ENCODE measurements around the gene SESN1.
"Not testable (repeated sequence)": the region's sequence is repeated elsewhere in the genome, so short reads cannot be mapped to it uniquely, and the experiment has no call there.

The SESN1 gene

DNA sequence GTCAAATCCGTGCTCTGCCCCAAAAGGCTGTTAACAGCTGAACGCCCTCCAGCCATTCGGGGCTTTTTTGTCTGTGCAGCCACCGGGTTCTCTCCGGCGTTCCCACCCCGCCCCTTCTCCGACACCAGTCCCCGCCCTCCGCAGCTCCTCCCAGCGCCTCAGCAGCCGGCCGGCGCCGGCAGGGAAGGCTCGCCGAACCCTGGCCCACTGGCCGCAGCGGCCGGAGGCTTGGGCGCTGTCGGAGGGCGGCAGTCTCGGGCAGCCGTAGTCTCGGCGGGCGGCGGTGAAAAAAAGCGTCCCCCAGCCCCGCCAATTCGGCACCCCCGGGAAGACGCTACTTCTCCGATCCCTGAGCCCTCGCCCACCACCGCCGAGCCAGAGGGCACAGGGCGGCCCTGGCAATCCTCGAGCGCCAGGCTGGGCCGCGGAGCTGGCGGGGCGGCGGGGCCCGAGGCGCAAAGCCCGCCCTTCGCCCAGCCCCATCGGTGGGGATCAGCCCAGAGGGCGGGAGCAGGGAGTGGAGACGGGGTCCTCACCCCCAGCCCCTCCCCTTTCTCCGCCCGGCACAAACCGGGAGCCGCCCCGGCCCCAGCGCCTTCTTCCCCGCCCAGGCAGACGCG is at the start of gene SESN1:
SESN1 (minus strand) TSS at position 431 of the 620 bp plus-strand sequence. CDS start 773 bp downstream, outside the sequence.
- DNase-seq: peak; percentile 85

DNA sequence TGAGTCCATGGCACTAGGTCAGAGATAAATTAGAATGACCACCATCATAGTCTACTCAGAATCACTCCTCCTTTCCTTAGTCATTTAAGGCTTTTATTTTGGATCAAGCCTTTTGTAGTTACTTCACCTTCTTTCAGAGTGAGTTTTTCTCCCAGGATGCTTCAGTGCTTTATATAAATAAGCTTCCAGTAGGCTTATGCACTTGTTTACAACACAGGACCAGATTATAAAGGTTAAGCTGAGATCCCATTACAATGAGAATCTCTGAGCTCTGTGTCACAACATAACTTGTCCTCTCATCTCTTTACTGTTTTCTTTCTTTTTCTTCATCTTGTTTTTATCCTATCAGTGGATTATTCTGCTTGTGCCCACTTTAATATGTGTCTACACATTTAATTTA is 48.5 kb upstream of the SESN1 start:
- DNase-seq: no peak

DNA sequence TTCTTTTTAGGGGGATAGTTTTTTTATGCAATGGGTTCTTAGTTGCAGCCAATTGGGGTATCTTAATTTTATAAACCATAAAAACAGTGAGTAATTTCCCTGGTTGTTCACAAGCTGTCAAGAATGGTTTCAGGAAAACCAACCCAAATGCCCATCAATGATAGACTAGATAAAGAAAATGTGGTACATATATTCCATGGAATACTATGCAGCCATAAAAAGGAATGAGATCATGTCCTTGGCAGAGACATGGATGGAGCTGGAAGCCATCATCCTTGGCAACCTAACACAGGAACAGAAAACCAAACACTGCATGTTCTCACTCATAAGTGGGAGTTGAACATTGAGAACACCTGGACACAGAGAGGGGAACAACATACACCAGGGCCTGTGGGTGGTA is 47.4 kb upstream of the SESN1 start:
- not testable (repeated sequence) for DNase-seq

DNA sequence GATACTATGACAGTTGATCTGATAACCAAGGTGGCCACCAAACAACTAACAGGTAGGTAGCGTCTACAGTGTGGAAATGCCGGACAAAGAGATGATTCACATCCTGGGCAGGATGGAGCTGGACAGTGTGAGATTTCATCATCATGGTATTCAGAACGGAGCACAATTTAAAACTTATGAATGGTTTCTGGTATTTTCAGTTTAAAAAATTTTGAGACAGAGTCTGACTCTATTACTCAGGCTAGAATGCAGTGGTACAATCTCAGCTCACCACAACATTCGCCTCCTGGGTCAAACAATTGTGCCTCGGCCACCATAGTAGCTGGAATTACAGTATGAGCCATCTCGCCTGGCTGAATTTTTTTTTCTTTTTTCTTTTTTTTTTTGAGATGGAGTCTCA is 44.5 kb upstream of the SESN1 start:
- DNase-seq: no peak

DNA sequence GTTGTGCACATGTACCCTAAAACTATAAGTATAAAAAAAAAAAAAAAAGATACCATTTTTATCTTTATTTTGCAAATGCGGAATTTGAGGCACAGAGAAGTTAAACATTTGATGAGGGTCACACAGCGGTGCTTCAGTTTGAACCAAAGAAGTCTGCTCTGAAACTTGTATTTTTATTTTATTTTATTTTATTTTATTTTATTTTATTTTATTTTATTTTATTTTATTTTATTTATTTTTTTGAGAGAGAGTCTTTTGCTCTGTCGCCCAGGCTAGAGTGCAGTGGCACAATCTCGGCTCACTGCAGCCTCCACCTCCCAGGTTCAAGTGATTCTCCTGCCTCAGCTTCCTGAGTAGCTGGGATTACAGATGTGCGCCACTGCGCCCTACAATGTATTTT is 41.9 kb upstream of the SESN1 start:
- DNase-seq: not testable (repeated sequence)

DNA sequence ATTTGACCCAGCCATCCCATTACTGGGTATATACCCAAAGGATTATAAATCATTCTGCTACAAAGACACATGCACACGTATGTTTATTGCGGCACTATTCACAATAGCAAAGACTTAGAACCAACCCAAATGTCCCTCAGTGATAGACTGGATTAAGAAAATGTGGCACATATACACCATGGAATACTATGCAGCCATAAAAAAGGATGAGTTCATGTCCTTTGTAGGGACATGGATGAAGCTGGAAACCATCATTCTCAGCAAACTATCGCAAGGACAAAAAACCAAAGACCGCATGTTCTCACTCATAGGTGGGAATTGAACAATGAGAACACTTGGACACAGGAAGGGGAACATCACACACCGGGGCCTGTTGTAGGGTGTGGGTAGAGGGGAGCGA is 41.4 kb upstream of the SESN1 start:
- not testable (repeated sequence) for DNase-seq

DNA sequence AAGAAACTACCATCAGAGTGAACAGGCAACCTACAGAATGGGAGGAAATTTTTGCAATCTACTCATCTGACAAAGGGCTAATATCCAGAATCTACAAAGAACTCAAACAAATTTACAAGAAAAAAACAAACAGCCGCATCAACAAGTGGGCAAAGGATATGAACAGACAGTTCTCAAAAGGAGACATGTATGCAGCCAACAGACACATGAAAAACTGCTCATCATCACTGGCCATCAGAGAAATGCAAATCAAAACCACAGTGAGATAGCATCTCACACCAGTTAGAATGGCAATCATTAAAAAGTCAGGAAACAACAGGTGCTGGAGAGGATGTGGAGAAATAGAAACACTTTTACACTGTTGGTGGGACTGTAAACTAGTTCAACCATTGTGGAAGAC is 41.0 kb upstream of the SESN1 start:
- DNase-seq: not testable (repeated sequence)

DNA sequence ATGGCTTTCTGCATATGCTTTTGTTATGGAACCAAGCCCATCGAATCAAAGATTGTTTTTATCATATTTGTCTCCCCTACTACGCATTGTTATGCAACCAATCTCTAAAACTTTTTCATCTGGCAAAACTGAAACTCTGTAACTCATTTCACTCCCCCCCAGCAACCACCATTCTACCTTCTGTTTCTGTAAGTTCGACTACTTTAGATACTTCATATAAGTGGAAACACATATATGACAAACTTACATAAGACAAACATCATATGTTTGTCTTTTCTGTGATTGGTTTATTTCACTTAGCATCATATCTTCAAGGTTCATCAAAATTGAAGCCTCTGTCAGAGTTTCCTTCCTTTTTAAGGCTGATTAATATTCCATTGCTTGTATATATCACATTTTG is 35.4 kb upstream of the SESN1 start:
- no peak for DNase-seq

DNA sequence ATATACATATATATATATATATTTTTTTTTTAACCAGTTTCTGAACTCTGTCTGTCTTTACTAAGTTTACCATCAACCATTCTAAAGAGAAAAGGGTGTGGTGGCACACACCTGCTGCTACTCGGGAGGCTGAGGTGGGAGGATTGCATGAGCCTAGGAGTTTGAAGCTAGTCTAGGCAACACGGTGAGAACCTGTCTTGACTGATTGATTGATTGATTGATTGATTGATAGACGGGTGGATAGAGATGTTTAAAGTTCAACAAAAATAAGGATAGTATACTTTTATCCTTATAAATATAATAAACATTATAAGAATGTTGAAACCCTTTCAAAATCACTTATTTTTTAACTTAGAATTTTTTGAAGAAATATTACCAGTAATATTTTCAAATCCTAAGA is 30.9 kb upstream of the SESN1 start:
- DNase-seq: no peak

DNA sequence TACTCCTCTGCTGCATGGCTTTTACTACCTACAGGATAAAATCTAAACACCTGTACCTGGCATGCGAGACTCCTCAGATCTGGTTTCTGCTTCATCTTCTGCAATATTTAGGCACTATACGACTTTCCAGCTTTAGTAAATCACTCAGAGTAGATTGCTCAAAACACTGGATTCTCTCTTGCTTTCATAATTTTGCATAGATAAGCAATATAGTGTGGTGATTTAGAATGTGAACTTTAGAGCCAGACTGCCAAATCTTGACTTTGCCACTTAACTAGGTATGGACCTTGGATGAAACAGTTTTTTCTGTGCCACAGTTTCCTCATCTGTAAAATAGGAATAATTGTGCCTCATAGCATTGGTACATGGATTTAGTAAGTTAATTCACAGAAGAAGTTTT is 29.6 kb upstream of the SESN1 start:
- no peak for DNase-seq

DNA sequence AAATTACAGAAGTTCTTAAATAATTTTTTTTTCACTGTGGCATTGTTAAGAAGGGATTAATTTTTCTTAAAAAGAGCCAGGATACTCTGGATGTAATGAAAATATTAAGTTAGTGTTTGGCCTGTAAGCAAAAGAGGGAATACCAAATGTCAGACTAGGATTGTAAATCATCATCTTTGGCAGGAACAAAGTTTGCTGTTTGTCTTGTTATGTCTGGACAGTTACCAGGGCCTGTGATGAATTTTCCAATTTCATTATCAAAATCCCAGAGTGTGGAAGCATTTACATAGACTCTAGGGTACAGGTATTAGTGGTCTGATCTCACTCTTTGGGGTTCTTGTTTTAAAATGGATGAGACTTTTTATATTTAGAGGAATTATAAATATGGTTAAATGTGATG is 26.8 kb upstream of the SESN1 start:
- DNase-seq: no peak

DNA sequence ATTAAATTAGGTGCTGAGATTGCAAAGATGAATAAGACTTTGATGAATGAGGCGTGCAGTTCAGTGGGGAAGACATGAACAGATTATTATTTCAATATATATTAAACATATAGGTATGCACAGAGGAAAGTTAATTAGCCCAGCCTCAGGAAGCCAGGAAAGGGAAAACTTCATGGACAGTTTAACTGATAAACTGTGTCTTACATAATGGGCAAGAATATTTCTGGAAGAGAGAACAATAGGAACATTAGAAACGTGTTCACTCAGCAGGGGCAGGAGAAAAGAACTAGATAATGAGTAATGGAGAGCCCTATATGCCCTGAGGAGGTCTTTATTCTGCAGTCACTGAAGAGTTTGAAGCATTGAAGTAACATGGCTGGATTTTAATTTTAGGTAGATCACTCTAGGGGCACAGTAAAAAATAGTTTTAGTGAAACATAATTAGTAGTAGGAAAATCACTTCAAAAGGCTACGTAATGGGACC is 24.3 kb upstream of the SESN1 start:
- no peak for DNase-seq

DNA sequence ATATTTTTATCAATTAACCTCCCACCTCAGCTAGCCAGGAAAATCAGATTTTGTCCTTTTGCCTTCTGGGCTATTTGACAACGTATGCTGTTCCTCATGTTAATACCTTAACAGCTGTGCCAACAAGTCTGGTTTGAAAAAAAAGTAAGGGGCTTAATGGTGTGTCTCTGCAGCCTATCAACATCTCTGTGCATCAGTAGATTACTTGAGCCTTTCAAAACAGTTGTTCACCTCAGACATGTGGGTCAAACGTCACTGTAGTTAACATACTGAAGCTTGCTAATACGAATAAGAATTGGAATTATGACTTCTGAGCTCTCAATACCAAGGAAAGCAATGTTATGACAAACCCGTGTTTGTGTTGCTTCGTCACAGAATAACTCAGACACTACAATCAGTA is 23.7 kb upstream of the SESN1 start:
- DNase-seq: no peak

DNA sequence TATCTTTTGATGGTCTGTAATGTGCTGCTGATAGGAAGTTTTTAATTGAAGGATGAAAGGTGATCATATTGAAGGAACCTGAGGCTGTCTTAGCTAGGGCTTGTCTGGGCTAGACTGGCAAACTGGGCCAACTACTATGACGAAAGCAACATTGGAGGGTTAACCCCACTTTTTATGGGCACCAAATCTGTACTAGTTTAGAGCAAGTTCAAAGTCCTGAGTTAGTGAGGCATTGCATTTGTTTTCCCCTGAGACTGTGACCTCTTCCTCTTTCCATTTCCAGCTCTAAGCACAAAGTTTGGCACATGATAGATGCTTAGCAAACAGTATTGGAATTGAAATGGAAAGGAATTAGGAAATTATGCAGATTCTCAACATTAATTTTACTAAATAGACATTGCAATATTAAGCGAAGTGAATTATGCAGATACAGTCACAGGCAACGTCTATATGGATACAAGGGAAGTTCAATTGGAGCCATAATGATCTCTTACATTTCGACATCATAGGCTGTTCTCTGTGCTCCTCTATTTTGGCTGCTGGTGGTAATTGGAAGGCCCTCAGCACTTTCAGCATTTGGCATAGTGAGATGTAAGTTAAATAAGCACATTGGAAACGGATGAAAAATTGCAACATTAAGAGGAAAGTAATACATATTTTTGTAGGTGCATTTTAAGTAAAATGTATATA is 22.8 kb upstream of the SESN1 start:
- DNase-seq: no peak

DNA sequence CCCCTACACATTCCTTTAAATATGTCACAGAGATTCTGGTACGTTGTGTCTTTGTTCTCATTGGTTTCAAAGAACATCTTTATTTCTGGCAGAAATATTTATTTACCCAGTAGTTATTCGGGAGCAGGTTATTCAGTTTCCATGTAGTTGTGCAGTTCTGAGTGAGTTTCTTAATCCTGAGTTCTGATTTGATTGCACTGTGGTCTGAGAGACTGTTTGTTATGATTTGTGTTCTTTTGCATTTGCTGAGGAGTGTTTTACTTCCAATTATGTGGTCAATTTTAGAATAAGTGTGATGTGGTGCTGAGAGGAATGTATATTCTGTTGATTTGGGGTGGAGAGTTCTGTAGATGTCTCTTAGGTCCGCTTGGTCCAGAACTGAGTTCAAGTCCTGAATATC is 18.0 kb upstream of the SESN1 start:
- not testable (repeated sequence) for DNase-seq

DNA sequence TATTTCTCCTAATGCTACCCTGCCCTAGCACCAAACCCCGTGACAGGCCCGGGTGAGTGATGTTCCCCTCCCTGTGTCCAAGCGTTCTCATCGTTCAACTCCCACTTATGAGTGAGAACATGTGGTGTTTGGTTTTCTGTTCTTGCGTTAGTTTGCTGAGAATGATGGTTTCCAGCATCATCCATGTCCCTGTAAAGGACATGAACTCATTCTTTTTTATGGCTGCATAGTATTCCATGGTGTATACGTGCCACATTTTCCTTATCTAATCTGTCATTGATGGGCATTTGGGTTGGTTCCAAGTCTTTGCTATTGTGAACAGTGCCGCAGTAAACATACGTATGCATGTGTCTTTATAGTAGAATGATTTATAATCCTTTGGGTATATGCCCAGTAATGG is 15.0 kb upstream of the SESN1 start:
- not testable (repeated sequence) for DNase-seq

DNA sequence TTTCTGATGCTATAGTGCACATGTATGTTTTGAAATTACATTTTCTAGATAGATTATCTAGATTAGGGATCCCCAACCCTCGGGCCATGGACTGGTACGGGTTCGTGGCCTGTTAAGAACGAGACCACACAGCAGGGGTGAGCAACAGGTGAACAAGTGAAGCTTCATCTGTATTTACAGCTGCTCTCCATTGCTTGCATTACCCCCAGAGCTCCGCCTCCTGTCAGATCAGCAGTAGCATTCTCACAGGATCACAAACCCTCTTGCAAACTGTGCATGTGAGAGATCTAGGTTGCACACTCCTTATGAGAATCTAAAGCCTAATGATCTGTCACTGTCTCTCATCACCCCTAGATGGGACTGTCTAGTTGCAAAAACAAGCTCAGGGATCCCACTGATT is 11.0 kb upstream of the SESN1 start:
- DNase-seq: no peak

DNA sequence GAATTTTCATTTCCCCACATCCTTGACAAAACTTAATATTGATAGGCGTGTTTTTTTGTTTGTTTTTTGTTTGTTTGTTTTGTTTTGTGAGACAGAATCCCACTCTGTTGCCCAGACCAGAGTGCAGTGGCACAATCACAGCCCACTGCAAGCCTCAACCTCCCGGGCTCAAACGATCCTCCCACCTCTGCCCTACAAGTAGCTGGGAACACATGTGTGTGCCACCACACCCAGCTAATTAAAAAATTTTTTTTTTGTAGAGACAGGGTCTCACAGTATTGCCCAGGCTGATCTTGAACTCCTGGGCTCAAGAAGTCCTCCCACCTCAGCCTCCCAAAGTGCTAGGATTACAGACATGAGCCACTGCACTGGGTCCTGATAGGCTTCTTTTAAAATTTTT is 9.9 kb upstream of the SESN1 start:
- DNase-seq: no peak

DNA sequence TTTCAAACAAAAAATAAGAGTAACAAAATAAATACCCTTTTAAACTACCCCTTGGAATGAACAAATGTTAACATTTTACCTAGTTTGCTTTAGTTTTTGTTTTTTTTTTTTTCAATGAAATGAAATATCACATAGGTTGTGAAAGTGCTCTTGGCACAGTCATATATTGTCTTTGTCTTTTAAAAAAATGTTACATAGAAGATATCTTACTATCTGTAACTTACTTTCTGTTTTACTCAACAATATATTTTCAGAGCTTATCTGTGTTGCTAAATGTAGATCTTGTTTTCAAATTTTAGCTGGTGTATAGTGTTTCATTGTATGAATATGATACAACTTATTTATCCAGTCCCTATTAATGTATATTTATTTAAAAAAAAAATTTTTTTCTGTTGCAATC is 9.3 kb upstream of the SESN1 start:
- DNase-seq: no peak

DNA sequence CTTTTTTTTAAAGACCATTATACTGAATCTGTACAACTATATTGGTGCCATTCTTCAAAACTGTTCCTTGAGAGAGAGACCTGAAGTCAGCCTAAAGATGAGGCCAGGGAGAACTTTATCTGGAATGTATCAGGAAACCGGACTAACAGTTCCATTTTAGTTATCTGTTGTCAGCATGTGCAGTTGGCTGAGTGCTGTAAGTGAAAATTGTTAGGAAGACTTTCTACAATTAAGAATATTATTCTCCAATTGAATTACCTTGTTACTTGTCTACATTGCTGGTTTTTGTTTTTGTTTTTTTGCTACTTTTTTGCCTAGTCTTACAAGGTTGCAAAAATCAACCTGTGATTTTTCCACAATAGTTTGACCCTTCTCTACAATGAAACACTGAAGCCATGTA is 8.1 kb upstream of the SESN1 start:
- DNase-seq: no peak

DNA sequence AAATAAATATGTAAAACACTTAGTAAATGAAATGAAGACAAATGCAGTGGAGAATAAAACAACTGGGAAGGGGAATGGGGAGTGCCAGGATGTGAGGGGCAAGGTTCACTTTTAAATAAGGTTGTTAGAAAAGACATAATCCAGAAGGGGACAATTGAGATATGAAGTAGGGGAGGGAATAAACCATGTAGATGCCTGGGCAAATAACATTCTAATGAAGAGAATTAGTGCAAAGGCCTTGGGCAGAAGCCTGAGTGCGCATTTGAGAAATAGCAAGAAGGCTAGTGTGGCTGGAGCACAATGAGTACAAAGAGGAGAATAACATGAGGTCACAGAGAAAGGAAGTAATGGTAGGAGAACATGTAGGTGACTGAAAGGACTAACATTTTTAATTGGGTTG is 3.0 kb upstream of the SESN1 start:
- no peak for DNase-seq

DNA sequence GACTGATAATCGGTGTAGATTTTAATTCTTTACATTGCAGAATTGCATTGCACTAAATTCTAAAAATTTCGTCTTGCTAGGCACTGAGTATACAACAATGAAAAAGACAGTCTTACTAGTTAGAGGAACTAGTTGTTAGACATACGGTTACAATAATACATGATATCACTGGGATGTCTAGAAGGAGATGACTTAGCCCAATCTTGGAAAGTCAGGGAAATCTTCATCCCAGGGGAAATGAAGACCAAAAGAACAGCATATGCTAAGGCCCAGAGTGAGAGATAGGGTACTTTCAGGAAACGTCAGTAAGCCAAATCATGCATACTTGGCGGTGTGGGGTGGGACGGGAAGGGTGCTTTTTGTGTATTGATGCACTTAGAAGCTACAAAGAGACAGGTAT is 1.6 kb upstream of the SESN1 start:
- DNase-seq: no peak

DNA sequence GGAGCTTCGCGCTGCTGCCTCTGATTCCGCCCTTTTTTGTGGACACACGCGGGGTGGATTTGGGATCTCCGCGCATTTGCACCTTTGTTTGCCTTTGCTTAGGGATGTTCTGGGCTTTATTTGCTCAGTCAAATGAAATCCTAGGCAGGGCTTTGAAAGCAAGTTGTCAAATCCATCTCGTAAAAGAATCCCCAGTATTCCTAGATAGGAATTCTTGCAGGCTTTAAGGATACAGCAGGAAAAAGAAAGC is 1.1 kb upstream of the SESN1 start:
- DNase-seq: no peak

DNA sequence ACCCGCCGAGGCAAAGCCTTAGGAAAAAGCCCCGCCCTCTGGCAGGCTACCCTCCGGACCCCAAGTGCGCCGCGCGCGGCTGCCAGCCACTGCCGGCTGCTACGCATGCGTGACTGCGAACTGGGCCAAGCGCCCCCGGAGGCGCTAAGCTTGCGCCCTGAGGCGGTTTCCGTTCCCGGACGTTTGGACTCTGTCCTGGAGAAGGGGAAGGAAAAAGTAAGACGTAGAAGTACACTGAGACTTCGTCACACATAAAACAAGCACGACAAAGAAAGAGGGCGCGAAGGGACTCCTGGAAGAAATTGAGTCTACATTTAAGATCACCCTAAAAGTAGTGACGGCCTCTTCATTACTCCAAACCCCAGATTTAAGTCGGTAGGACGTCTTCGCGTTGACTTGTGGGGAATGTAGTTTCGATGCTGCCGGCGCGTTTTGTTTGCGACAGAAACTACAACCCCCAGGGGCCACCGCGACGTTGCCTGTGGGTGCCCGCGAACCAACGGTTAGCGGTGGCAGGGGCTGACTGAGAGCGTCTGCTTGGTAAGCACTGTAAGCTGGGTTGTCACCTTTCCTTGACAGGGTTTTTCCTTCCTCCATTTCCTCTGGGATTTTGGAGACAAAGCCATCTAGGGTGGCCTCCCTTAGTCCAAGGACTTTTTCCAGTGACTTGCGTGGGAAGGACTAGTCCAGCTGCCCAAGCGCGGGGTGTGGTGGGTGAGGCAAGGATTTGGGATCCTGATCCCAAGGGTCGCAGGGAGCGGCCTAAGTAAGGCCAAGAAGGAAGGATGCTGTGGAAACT is 589 bp upstream of the SESN1 start, which contains the start of gene CEP57L1:
CEP57L1 (plus strand) TSS at position 472 of the 799 bp plus-strand sequence. CDS start 49,715 bp downstream, outside the sequence.
- DNase-seq: peak; percentile 93
